H4 (cell line): ENCODE data around the gene PXDN. TPM values are rescaled to one million over a fixed set of nuclear protein-coding genes. Genes with fewer than 3 reads are reported as not detected.

Experiments used
- DNase-seq: peaks from one replicate; pipeline ENCODE4 v3.0.0-alpha.2; 2015; ENCODE audit warnings: low spot score
- total RNA-seq: library from RNA; depleted of rRNA; stranded (reverse); fragments of >200 nt; shearing (Covaris generic); gene quantifications from 2 replicates; pipeline ENCODE4 v1.2.3, GENCODE V29; 2014

The PXDN gene
- total RNA-seq, 1 experiment from 2014 or later, result 171 TPM

DNA sequence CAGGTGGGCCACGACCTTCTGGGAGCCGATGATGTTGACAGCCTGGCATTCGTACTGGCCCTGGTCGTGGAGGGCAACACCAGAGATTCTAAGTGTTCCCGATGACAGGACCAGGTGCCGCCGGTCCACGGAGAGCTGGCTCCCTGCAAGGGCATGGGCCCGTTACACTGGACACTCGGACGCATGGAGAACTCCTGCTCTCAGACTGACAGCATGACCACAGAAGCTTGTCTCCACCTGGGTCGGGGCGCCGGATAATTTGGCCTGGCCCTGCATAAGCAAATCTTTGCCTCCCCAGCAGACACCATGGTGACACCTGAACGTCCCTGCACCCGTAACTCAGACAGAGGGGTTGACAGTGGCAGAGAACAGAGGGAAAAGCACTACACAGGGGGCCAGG, 80.7 kb downstream of the PXDN start:
- DNase-seq, result no peak

DNA sequence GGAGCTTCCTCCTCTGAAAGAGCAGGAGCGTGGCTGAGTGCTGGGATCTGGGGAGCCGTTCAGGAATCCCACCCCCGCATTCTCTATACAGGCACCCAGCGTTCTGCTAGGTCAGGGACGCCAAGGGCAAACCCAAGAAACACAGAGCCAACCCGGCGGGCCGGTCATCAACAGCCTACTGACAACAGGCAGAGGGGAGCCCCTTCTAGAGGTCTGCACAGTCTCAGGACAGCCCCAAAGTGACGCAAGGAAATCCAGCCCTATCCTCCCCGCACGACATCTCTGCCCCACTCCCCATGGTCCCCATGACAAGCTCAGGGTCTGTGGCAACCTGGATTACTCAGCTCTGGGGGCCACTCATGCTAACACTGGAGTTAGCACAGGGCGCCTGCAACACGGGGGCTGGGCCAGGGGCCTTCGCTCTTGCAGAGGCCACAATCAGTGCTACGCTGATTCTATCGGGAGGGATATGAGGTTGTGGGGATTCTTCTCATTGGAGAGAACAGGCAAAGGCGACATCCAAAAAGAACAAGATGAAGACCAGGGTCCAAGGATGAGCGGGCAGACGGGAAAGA, 81.6 kb downstream of the PXDN start:
- no peak for DNase-seq

DNA sequence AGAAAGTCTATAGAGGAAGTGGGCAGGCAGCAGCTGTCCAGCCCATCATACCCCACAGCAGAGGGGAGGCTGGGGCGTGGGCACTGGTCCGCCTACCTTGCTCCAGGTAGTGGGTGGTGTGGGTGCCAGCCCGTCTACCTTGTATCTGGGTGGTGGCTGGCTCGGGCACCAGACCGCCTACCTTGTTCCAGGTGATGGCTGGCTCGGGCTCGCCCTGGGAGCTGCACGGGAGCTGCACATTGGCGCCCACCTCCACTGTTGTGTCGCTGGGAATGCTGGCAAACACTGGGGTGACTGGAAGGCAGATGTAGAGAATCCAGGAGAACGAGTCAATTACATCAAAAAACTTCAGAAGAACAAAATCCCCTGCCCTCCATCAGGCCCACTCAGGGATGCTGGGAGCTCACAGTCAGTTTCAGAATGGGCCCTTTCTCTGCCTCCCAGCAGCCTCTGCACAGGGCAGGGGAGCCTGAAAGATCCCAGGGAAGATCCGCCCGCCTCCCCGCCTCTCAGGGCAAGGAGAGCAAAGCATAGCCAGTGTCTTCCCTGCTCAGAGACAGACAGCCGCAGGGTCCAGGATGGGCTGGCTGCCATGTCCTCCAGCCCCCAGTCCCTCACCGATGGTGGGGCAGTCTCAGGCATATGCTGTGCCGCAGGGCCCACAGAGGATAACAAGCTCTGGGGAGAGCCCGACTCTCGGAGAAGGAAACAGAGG, 82.3 kb downstream of the PXDN start:
- no peak for DNase-seq

DNA sequence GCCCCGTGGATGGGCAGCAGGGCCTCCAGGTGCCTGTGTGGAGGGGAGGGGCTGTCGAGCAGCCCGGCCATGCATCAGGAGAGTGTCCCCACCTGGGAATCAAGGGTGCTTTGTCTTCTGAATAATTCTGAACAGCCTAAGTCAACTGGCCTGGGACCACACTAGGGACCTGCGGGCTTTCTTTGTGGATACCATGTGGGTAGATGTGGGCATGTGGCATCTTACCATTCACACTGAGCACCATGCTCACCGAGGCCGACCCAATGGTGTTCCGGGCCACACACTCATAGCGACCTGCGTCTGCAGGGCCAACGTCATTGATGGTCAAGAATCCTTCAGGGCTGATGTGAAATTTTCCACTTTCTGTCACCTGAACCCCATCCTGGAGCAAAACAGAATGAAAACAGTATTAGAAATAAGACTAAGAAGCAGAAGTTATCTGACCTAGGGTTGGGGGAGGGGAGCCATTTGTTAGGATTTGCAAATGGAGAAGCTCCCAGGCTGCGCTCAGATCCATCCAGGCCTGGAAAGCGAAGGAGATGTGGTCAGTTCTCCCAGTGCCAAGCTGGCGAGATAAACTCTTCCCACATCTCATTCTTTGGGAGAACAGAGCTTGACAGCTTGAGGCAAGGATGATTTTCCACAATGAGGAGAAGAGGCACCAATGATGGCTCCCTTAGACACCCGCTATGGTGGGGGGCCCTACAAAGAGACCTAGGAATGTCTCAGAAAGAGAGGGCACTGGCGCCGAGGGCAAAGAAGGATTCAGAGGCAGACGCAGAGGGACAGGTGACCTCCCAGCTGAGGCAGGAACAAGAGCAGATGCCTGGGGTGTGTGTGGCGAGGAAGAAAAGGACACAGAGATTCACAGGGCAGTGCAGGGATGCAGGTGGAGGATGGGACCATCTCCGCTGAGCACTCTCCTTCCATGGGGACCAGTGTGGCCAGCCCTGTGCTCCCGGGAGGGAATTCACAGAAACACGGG, 83.4 kb downstream of the PXDN start:
- no peak for DNase-seq

DNA sequence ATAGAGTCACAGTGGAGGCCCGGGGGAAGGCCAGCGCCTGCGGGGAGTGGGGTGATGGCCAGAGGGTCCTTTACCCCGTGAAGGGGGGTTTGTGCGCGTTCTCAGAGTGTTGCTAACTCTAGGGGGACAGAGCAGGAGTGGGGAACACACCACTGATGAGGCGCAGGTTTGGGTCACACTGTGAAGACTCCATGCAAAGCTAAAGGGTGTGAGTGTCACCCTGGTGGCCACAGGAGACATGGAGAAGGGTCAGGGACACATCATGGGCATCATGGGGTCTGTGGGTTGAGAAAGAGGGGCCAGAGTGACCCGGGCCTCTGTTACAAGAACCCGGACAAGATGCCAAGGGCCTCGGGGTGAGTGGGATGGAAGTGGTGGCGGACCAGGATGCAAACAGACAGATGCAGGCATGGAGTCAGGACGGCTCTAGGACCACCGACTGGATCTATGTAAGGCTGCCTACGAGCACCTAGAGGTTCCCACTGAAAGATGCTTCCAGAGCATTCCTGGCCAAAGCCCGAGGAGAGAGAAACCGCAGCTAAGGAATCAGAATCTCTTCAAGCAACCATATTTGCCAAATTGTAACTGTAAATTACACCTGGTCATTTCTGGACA, 84.3 kb downstream of the PXDN start:
- DNase-seq, result no peak

DNA sequence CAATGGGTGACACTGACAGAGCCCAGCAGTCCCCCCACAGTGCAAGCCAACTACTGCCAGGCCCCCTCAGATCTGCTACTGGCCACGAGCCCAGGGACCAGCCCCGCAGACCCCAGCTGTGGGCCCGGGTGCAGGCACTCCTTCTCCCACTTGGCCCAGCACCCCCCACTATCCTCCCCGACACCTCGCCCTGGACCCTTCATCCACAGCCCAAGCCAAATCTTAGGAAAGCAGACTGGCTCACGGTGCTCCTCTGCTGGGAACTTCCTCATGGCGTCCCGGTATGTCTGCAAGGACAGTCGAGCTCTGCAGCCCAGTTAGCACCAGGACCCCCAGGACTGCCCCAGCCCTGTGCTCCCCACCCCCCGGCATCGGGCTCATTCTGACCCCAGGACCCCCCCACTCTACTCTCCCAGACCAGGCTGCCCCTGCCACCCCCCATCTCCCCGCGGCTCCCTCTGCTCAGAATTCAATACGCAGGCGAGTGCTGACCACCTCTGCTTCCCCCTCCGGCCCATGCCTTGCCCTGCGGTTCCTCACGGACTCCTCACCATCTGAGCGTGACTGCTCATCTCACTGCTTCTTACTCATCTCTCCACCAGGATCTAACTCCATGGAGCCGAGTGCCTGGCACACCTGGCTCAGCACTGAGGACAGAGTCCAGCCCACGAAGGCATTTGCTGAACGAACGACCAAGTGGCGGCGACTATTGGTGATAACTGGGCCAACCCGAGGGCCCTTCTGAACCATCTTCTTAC, 85.7 kb downstream of the PXDN start:
- DNase-seq, result no peak

DNA sequence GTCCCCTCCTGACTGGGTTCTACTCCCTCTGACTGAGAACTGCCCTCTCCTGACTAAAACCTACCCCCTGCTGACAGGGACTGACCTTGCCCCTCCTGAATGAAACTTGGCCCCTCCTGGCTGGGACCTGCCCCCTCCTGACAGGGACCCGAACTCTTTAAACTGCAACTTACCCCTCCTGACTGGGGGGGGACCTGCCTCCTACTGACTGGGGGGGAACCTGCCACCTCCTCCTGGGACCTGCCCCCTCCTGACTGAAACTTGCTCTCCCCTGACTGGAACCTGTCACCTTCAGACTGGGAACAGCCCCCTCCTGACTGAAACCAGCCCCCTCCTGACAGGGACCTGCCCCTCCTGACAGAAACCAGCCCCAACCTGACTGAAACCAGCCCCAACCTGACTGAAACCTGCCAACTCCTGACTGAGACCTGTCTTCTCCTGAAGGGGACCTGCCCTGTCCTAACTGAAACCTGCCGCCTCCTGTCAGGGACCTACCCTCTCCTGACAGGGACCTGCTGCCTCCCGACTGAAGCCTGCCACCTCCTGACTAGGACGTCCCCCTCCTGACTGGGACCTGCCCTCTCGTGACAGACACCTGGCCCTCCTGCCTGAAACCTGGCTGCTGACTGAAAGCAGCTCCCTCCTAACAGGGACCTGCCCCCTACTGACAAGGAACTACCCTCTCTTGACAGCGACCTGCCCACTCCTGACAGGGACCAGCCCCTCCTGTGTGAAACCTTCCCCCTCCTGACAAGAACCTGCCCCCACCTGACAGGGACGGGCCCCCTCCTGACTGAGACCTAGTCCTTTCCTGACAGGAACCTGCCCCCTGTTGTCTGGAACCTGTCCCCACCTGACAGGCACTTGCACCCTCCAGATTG, 87.1 kb downstream of the PXDN start:
- DNase-seq, result no peak

DNA sequence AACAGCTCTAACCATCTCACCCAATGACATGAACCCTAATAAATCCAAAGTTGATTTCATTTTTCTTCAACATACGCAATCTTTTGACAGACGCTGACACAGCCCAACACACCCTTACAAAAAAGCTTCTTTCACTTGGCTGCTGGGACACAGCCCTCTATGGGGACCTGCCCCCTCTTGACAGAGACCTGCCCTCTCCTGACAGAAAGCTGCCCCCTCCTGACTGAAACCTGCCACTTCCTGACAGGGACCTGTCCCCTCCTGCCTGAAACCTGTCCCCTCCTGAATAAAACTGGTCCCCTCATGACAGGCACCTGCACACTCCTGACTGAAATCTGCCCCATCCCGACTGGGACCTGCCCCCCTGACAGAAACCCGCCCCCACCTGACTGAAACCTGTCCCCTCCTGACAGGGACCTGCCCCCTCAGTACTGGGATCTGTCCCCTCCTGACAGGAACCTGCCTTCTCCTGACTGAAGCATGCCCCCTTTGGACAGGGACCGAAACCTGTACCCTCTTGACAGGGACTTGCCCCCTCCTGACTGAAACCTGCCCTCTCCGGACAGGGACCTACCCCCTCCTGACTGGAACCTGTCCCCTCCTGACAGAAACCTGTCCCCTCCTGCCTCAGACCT, 87.9 kb downstream of the PXDN start:
- no peak for DNase-seq

DNA sequence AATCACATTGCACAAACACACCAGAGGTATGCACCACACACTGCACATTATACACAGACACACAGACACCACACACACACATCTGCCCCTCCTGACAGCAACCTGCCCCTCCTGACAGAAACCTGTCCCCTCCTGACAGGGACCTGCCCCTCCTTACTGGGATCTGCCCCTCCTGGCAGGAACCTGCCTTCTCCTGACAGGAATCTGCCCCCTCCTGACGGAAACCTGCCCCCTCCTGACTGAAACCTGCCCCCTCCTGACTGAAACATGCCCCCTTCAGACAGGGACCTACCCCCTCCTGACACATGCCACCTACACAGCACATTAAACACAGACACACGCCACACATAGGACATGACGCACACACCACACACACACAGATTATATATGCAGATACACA, 88.9 kb downstream of the PXDN start:
- no peak for DNase-seq

DNA sequence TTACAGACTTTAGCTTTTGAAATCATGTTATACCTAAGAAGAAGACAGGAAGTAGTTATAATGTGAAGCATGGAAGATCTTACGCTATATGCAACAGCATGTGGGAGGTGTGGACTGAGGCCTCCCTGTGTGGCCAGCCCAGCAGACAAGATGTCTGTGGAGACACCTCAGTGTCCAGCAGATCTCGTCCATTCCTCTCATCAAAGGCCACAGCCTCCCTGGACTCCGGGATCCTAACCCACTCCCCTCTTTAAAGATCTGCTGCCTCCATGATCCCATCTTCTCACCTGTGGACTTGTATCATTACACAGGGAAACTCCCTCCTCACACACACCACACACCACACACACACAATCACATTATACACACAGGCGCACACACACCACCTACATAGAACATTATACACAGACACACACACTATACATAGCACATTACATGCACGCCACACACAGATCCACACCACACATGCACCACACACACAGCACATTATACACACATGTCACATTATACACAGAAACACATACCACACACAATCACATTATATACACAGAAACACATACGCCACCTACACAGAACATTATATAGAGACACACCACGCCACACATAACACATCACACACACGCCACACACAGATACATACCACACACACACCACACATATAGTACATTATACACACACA, 89.5 kb downstream of the PXDN start:
- DNase-seq, result no peak

DNA sequence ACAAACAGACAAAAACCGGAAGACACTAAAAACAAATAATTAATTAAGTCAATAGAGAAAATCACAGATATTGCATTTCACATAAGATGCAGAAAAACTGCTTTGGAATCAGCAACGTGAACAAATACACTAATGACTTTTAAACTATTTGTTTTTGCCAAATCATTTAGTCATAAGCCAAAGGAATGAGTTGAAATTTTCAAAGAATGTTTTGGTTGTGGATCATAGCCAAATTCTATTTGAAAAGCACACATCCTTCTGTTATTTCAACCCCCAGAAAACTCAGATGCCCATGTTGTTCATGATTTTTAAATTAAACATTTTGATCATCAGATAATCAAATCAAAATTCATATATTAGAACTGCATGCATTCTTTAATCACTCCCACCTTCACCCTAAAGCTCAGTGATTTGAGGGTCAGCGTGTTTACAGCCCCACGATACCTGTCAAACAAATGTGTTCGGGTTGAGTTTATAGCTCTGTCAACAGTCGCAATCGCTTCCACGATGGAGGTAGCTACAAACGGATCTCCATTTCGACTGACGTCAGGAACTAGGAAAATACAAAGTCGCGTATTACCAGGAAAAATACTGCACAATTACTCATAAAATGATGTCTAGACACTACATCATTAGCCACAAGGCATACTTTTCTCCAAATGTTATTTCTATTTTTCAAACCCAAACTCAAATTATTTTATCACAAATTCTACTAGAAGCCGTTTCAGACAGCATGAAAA, 90.2 kb downstream of the PXDN start:
- no peak for DNase-seq

DNA sequence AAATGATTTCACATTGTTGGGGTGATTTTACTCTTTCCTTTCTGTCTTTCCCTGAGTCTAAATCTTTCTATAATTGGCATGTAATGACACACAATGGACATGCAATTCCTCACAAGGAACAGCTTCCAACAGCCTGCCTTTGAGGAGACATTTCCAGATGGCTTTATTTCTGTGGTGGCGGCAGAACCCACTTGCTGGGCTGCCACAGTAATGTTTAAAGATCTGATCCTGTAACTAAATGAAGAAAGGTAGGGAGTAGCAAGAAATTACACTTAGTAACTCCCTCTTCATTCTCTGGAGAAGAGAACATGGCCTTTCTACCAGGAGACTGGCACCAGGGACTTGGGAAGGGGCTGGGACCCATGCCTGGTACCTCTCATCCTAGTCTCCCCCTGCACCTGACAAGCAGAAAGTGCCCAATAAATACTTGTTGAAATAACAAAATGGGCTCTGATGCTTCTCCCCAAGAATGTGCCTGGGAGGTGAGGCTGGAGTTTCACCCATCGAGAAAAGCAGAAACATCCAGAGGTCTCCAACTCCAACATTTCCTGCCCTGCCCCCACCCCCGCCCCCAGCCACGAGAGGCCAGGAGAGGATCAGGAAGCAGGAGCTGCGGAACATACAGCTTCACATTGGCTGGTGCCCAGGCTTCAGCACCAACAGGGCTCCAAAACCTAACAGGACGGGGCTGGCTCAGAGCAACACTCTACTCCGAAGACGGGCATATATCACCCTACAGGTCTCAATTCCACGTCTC, 92.1 kb downstream of the PXDN start:
- DNase-seq, result no peak

DNA sequence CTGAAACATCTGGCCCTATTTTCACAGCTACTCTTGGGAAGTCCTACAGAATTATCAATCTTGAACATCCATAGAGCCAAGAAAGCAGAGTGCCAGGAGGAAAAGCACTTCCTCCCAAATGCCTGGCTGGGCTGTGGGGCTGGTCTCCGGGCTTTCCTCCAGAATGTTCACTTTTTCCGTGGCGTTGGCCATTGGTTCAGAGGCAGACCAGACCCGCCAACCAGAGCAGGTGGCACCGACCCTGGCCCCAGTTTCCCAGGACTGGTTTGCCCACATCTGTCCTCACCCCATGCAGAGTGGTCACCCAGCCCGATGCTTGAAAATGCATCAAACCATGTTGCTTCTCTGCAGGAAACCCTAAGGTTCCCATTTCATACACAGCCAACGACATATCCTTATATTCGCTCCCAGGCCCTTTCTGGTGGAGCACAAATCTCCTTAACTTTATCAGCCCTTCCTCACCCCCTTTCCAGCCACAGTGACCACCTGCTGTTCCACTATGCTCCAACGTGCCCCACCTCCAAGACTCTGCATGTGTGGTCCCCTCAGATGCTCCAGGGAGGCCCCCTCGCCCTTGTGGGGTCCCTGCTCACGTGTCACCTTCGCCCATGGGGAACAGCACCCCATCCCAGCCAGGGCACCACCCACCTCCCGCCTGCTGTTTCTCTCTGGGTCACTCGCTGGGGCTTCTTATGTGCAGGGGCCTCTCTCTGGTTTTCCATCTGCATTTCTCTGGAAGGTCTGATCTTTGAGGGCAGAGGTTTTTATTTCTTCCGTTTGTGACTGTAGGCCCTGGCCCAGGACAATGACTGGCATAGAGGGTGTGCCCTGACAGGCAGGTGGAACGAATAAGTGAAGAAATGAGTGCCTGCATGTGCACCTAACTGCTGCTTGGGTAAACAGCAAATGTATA, 92.9 kb downstream of the PXDN start:
- no peak for DNase-seq

DNA sequence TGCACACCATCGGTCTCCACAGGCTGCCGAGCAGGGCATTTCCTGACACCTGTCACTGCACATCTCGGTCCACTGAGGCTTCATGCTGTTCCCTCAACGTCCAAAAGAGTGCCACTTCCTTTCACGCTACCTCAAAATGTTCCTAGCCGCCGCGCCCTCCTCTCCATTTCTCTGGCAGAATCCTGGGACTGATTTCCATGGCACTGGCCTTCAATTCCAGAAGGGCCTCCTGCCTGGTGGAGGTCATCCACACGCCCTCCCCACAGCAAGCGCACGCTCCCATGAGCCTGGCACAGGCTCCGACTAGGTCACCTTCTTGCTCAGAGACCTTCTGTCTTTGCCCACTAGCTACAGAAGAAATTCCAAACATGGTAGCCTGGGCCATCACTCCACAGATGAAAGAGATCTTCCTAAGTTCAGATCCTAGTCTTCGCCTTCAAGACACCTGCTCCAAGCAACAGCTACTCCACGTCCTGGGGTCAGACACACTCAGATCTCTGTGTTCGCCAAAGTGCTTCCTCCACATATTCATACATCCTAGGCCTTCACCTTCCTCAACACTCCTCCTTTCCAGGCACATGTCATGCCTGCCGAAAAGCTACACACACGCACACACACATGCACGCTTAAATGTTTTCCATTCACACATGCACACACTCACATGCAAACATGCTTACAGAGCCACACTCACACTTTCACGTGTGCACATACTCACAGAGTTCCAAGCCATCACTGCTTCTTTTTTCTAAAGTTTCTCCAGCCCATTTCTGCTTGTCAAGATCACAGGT, 94.0 kb downstream of the PXDN start:
- DNase-seq, result no peak

DNA sequence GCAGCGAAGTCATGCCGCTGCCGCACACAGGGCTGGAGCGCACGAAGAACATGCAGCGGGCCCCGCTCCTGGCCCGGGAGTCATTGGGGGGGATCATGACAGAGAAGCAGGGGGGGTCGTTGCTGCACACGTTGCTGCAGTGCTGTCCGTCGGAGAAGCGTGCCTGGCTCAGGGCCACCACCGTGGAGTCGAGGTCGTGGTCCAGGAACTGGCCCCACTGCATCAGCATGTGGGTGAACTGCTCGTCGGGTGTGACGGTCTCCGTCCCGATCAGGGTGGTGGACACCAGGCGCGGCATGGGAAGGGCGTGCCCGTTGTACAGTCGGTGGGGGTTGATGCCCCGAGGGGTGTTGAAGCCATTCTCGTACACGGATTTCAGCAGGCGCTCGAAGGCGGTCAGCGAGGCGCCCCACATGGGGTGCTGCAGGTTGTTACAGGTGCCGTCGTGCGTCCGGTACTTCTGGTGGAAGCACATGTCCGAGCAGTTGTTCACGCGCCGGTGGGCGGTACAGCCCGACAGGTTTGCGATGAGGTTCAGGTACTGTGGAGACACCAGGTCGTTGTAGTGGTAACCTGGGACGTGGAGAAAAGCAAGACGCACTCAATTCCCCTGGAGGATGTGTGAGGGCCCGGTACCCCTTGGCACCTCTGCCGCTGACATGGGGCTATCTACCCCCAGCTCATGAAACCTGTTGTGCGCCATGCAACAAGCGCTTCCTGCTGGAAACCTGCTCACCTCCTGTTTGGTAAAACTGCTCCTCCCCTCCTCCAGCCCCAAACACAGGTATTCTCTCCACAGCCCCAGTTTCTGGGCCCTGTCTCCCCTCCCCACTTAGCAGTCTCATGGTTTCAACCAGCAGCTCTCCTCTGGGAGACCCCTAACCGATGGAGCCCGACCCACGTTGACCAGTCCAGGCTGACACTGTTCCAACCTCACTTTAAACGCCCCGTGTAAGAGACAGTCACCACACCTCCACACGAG, 94.9 kb downstream of the PXDN start:
- DNase-seq, result no peak
